ENCODE results near the gene KCNA10. TPM values are rescaled to one million over a fixed set of nuclear protein-coding genes. Genes with fewer than 3 reads are reported as not detected.

The KCNA10 gene
- total and polyA plus RNA-seq, 9 donors: not detected

- Histone ChIP-seq H3K27ac (peak overlapping the region in 1 of 2 donors; percentile 46), H3K4me3 (no peak overlapping the region), H3K9me3 (no peaks in the 10 kb centered on the region), H3K27me3 (no peaks in the 10 kb centered on the region), H3K36me3 (no peaks in the 10 kb centered on the region), H3K4me1 (ENCODE audit: insufficient read depth) (peaks cover 8% of the 10 kb centered on the region)
- no peak for DNase-seq
- WGBS, 3 donors: 67 to 84% (median 72%) methylated on average over 5 of the region's 5 CpGs
- TF ChIP-seq EP300 (IDR thresholded peaks at IDR 0.05) (no peak), CTCF (IDR thresholded peaks at IDR 0.05) (no peak), POLR2A (IDR thresholded peaks at IDR 0.05) (no peak)
- intact Hi-C loops (cut with DNase I): loop anchor here in 3 of 4 donors (5.0 to 10.0 kb wide), 3 partner anchors 176 to 288 kb away; no protein-coding TSS in a partner anchor
These were observed 25.8 kb downstream of the KCNA10 start for GRCh38 chr1:110493059-110493699.

GRCh38 chr1:110492573-110492972 is 26.4 kb downstream of the KCNA10 start:
- intact Hi-C loops (cut with DNase I): loop anchor here in 3 of 4 donors (5.0 to 10.0 kb wide), 3 partner anchors 175 to 288 kb away; no protein-coding TSS in a partner anchor
- peaks cover 8% of the 10 kb centered on the region for H3K4me1 ChIP-seq (ENCODE audit: insufficient read depth)
- DNase-seq: peak in 4 of 5 donors; percentile 36 to 65 (median 42)
- 26 to 53% (median 41%) methylated on average over 7 of the region's 7 CpGs for WGBS, 3 donors
- peak overlapping the region in 1 of 2 donors; percentile 46 for H3K27ac ChIP-seq
- no peaks in the 10 kb centered on the region for H3K36me3 ChIP-seq
- no peaks in the 10 kb centered on the region for H3K27me3 ChIP-seq
- no peak overlapping the region for H3K4me3 ChIP-seq
- H3K9me3 ChIP-seq: no peaks in the 10 kb centered on the region
- TF ChIP-seq EP300 (IDR thresholded peaks at IDR 0.05) (no peak), CTCF (IDR thresholded peaks at IDR 0.05) (no peak), POLR2A (IDR thresholded peaks at IDR 0.05) (no peak)

GRCh38 chr1:110490791-110491451 is 28.1 kb downstream of the KCNA10 start:
- Histone ChIP-seq H3K4me1 (ENCODE audit: insufficient read depth) (peaks cover 8% of the 10 kb centered on the region), H3K27me3 (no peaks in the 10 kb centered on the region), H3K36me3 (no peaks in the 10 kb centered on the region), H3K27ac (no peak overlapping the region), H3K4me3 (no peak overlapping the region), H3K9me3 (no peaks in the 10 kb centered on the region)
- 74 to 85% (median 83%) methylated on average over 11 of the region's 11 CpGs for WGBS, 3 donors
- TF ChIP-seq POLR2A (IDR thresholded peaks at IDR 0.05) (no peak), CTCF (IDR thresholded peaks at IDR 0.05) (no peak), EP300 (IDR thresholded peaks at IDR 0.05) (no peak)
- intact Hi-C loops (cut with DNase I): loop anchor here in 3 of 4 donors (5.0 to 10.0 kb wide), 3 partner anchors 174 to 286 kb away; no protein-coding TSS in a partner anchor
- no peak for DNase-seq

- Histone ChIP-seq H3K27ac (no peak overlapping the region), H3K4me3 (no peak overlapping the region), H3K27me3 (no peaks in the 10 kb centered on the region), H3K9me3 (no peaks in the 10 kb centered on the region), H3K36me3 (no peaks in the 10 kb centered on the region), H3K4me1 (ENCODE audit: insufficient read depth) (peaks cover 8% of the 10 kb centered on the region)
- no peak for DNase-seq
- TF ChIP-seq EP300 (IDR thresholded peaks at IDR 0.05) (no peak), POLR2A (IDR thresholded peaks at IDR 0.05) (no peak), CTCF (IDR thresholded peaks at IDR 0.05) (no peak)
- 88 to 92% (median 91%) methylated on average over 14 of the region's 14 CpGs for WGBS, 3 donors
- intact Hi-C loops (cut with DNase I): loop anchor here in 3 of 4 donors (5.0 to 10.0 kb wide), 3 partner anchors 173 to 285 kb away; no protein-coding TSS in a partner anchor
These were observed 28.9 kb downstream of the KCNA10 start for GRCh38 chr1:110489973-110490542.

All from ovary (tissue), 9 donors.